DMS79 treated with DMSO at 0.1 percent for 48 hours (cell line): ENCODE measurements around the gene RBM15.
A peak's percentile ranks its signal among the peaks of the same experiment; 100 is the strongest.

Experiments
- DNase-seq: peaks from one replicate; lab custom pipeline; 2025; lab: John Stamatoyannopoulos, UW

The RBM15 gene

GRCh38 chr1:110319332-110320167 lies 19.6 kb upstream of the RBM15 start:
- DNase-seq: no peak

GRCh38 chr1:110320168-110320518 lies 19.0 kb upstream of the RBM15 start:
- DNase-seq: no peak

GRCh38 chr1:110321045-110321444 lies 18.1 kb upstream of the RBM15 start:
- no peak for DNase-seq

GRCh38 chr1:110321846-110322245 lies 17.3 kb upstream of the RBM15 start:
- no peak for DNase-seq

- DNase-seq: no peak
Measured at GRCh38 chr1:110324667-110325066, 14.5 kb upstream of the RBM15 start.

- no peak for DNase-seq
Measured at GRCh38 chr1:110326826-110327225, 12.4 kb upstream of the RBM15 start.

- DNase-seq: no peak
Measured at GRCh38 chr1:110328274-110328673, 10.9 kb upstream of the RBM15 start.

- DNase-seq: no peak
Measured at GRCh38 chr1:110328700-110329099, 10.5 kb upstream of the RBM15 start.

GRCh38 chr1:110335265-110335664 lies 3.9 kb upstream of the RBM15 start:
- no peak for DNase-seq

GRCh38 chr1:110336300-110337039 lies 2.7 kb upstream of the RBM15 start:
- peak; percentile 90 for DNase-seq

GRCh38 chr1:110337704-110338308 lies 1.4 kb upstream of the RBM15 start:
- peak; percentile 83 for DNase-seq

- DNase-seq: peak; percentile 93
Measured at GRCh38 chr1:110338309-110338885, 780 bp upstream of the RBM15 start.

GRCh38 chr1:110339407-110340206 lies 430 bp downstream of the RBM15 start:
- DNase-seq: peak; percentile 44

GRCh38 chr1:110340207-110340468 lies 961 bp downstream of the RBM15 start:
- no peak for DNase-seq

- no peak for DNase-seq
Measured at GRCh38 chr1:110341146-110341871, 2.1 kb downstream of the RBM15 start.

GRCh38 chr1:110341872-110342331 lies 2.7 kb downstream of the RBM15 start:
- DNase-seq: no peak

- no peak for DNase-seq
Measured at GRCh38 chr1:110343249-110343648, 4.1 kb downstream of the RBM15 start.

GRCh38 chr1:110344152-110344551 lies 5.0 kb downstream of the RBM15 start:
- no peak for DNase-seq

- DNase-seq: no peak
Measured at GRCh38 chr1:110345480-110345879, 6.3 kb downstream of the RBM15 start.

- no peak for DNase-seq
Measured at GRCh38 chr1:110346690-110347089, 7.5 kb downstream of the RBM15 start.

- DNase-seq: no peak
Measured at GRCh38 chr1:110347182-110347893, 8.2 kb downstream of the RBM15 start.
